ENCODE results near the gene FTSJ1.

- TF ChIP-seq CTCF (IDR thresholded peaks at IDR 0.05), result no peak
- TF ChIP-seq POLR2A (IDR thresholded peaks at IDR 0.05), result no peak
Observed at GRCh38 chrX:48482526-48482925, 6.5 kb downstream of the FTSJ1 start.

Measured in Peyer's patch (tissue), 4 donors.